Measurements from ENCODE around the gene PAFAH1B1.
"Not testable (repeated sequence)": the region's sequence is repeated elsewhere in the genome, so short reads cannot be mapped to it uniquely, and the experiment has no call there.

The PAFAH1B1 gene

GRCh38 chr17:2631211-2631610, 37.8 kb downstream of the PAFAH1B1 start:
- DNase-seq (ENCODE audit: extremely low spot score, insufficient read length, low read depth) (no peak), FAIRE-seq (no peak)

GRCh38 chr17:2634361-2634960, 41.0 kb downstream of the PAFAH1B1 start:
- FAIRE-seq (no peak), DNase-seq (ENCODE audit: extremely low spot score, insufficient read length, low read depth) (no peak)

- DNase-seq (ENCODE audit: extremely low spot score, insufficient read length, low read depth) (no peak), FAIRE-seq (no peak)
Observed at GRCh38 chr17:2635241-2635640, 41.8 kb downstream of the PAFAH1B1 start.

- FAIRE-seq (no peak), DNase-seq (ENCODE audit: extremely low spot score, insufficient read length, low read depth) (no peak)
Observed at GRCh38 chr17:2635675-2636074, 42.2 kb downstream of the PAFAH1B1 start.

- no peak for FAIRE-seq
Observed at GRCh38 chr17:2636169-2636930, 42.9 kb downstream of the PAFAH1B1 start.

GRCh38 chr17:2637422-2637821, 44.0 kb downstream of the PAFAH1B1 start:
- FAIRE-seq (no peak), DNase-seq (ENCODE audit: extremely low spot score, insufficient read length, low read depth) (no peak)

More at GRCh38 chr17:2636169-2636930, 42.9 kb downstream of the PAFAH1B1 start:
- DNase-seq (ENCODE audit: extremely low spot score, insufficient read length, low read depth), result no peak

- DNase-seq (ENCODE audit: extremely low spot score, insufficient read length, low read depth) (no peak), FAIRE-seq (no peak)
Observed at GRCh38 chr17:2644971-2645370, 51.5 kb downstream of the PAFAH1B1 start.

GRCh38 chr17:2647957-2648356, 54.5 kb downstream of the PAFAH1B1 start:
- DNase-seq (ENCODE audit: extremely low spot score, insufficient read length, low read depth), result no peak
- FAIRE-seq, result no peak

GRCh38 chr17:2649191-2649590, 55.7 kb downstream of the PAFAH1B1 start:
- FAIRE-seq (no peak), DNase-seq (ENCODE audit: extremely low spot score, insufficient read length, low read depth) (no peak)

- not testable (repeated sequence) for FAIRE-seq; DNase-seq (ENCODE audit: extremely low spot score, insufficient read length, low read depth)
Observed at GRCh38 chr17:2652911-2653310, 59.5 kb downstream of the PAFAH1B1 start.

GRCh38 chr17:2655546-2655945, 62.1 kb downstream of the PAFAH1B1 start:
- FAIRE-seq (no peak), DNase-seq (ENCODE audit: extremely low spot score, insufficient read length, low read depth) (no peak)

- FAIRE-seq (no peak), DNase-seq (ENCODE audit: extremely low spot score, insufficient read length, low read depth) (no peak)
Observed at GRCh38 chr17:2656283-2656682, 62.8 kb downstream of the PAFAH1B1 start.

- DNase-seq (ENCODE audit: extremely low spot score, insufficient read length, low read depth); FAIRE-seq: not testable (repeated sequence)
Observed at GRCh38 chr17:2659337-2659736, 65.9 kb downstream of the PAFAH1B1 start.

- not testable (repeated sequence) for FAIRE-seq; DNase-seq (ENCODE audit: extremely low spot score, insufficient read length, low read depth)
Observed at GRCh38 chr17:2660410-2660809, 67.0 kb downstream of the PAFAH1B1 start.

GRCh38 chr17:2672026-2672425, 78.6 kb downstream of the PAFAH1B1 start:
- DNase-seq (ENCODE audit: extremely low spot score, insufficient read length, low read depth) (no peak), FAIRE-seq (no peak)

GRCh38 chr17:2679247-2679646, 85.8 kb downstream of the PAFAH1B1 start:
- FAIRE-seq; DNase-seq (ENCODE audit: extremely low spot score, insufficient read length, low read depth): not testable (repeated sequence)

GRCh38 chr17:2680961-2681360, 87.5 kb downstream of the PAFAH1B1 start:
- DNase-seq (ENCODE audit: extremely low spot score, insufficient read length, low read depth) (no peak), FAIRE-seq (no peak)

- DNase-seq (ENCODE audit: extremely low spot score, insufficient read length, low read depth) (no peak), FAIRE-seq (no peak)
Observed at GRCh38 chr17:2681650-2682049, 88.2 kb downstream of the PAFAH1B1 start.

- DNase-seq (ENCODE audit: extremely low spot score, insufficient read length, low read depth) (no peak), FAIRE-seq (no peak)
Observed at GRCh38 chr17:2682176-2682938, 88.9 kb downstream of the PAFAH1B1 start.

GRCh38 chr17:2683912-2684311, 90.5 kb downstream of the PAFAH1B1 start:
- FAIRE-seq (no peak), DNase-seq (ENCODE audit: extremely low spot score, insufficient read length, low read depth) (no peak)

- no peak for FAIRE-seq
Observed at GRCh38 chr17:2684549-2684948, 91.1 kb downstream of the PAFAH1B1 start.

More at GRCh38 chr17:2684549-2684948, 91.1 kb downstream of the PAFAH1B1 start:
- no peak for DNase-seq (ENCODE audit: extremely low spot score, insufficient read length, low read depth)

All from GM18507 (cell line).